ENCODE measurements around the gene C10orf71. TPM values are rescaled to one million over a fixed set of nuclear protein-coding genes. Genes with fewer than 3 reads are reported as not detected.

The C10orf71 gene
- polyA plus RNA-seq, 2 of the 4 experiments (the other 2 are of a cell fraction): not detected

GRCh38 chr10:49274886-49275285 lies 24.1 kb upstream of the C10orf71 start (continued):
- no peak for TF ChIP-seq ATOH8 (CRISPR knock-in tag; IDR thresholded peaks at IDR 0.05; ENCODE audit: low read depth)
- TF ChIP-seq ESRRA (IDR thresholded peaks at IDR 0.05; ENCODE audit: borderline replicate concordance, low read length): no peak
- no peak for TF ChIP-seq NR3C1 (IDR thresholded peaks at IDR 0.05)

GRCh38 chr10:49275896-49276295 lies 23.1 kb upstream of the C10orf71 start:
- TF ChIP-seq E2F6 (IDR thresholded peaks at IDR 0.05; ENCODE audit: borderline replicate concordance, low read depth) (no peak), POLR2AphosphoS2 (conservative IDR thresholded peaks at IDR 0.05; ENCODE audit: low read length) (no peak), RFX5 (IDR thresholded peaks at IDR 0.05) (no peak), EHMT2 (IDR thresholded peaks at IDR 0.05; ENCODE audit: low read depth) (no peak), HEYL (CRISPR knock-in tag; IDR thresholded peaks at IDR 0.05) (no peak), PBX3 (IDR thresholded peaks at IDR 0.05) (no peak)
- FAIRE-seq (no peak), DNase-seq (ENCODE audit: low read depth in 1 of 2, low spot score in 1 of 2) (no peak), ATAC-seq (no peak)
- POLR2A ChIA-PET: no interaction called here
- no peak overlapping the region for H3K27ac ChIP-seq
- no peaks in the 10 kb centered on the region for H3K4me1 ChIP-seq
- no peak overlapping the region for H3K4me2 ChIP-seq
- CTCF ChIA-PET: interaction anchor here (0.8 kb wide), 1 partner anchor 11 kb away, joined by 3 read pairs; no protein-coding TSS in a partner anchor
- WGBS (ENCODE audit: missing lambda C conversion rate): 47% methylated on average over 4 of the region's 4 CpGs
- no peaks in the 10 kb centered on the region for H3K9me3 ChIP-seq
- no peak overlapping the region for H3K4me3 ChIP-seq

- no peak for FAIRE-seq
- no peaks in the 10 kb centered on the region for H3K4me1 ChIP-seq
- no peaks in the 10 kb centered on the region for H3K9me3 ChIP-seq
- H3K27ac ChIP-seq: no peak overlapping the region
- no peak overlapping the region for H3K4me3 ChIP-seq
- ChIA-PET CTCF (interaction anchor here (0.8 to 1.2 kb wide), 2 partner anchors 10 to 62 kb away, joined by 3 read pairs; no protein-coding TSS in a partner anchor), POLR2A (no interaction called here)
- TF ChIP-seq MYC (IDR thresholded peaks at IDR 0.05; ENCODE audit: borderline replicate concordance, low read length) (no peak), SMC3 (IDR thresholded peaks at IDR 0.05) (no peak), HOXB13 (CRISPR knock-in tag; IDR thresholded peaks at IDR 0.05; ENCODE audit: low read depth) (no peak), ZNF302 (CRISPR knock-in tag; IDR thresholded peaks at IDR 0.05) (no peak), BCL3 (IDR thresholded peaks at IDR 0.05) (no peak), JUN (IDR thresholded peaks at IDR 0.05) (no peak), JUNB (IDR thresholded peaks at IDR 0.05) (no peak), REST (IDR thresholded peaks at IDR 0.05) (no peak), HDAC2 (IDR thresholded peaks at IDR 0.05) (no peak), RNF2 (IDR thresholded peaks at IDR 0.05; ENCODE audit: borderline replicate concordance, low read depth) (no peak), BHLHE40 (IDR thresholded peaks at IDR 0.05; ENCODE audit: low read depth, low read length) (no peak), TP53 (CRISPR knock-in tag; IDR thresholded peaks at IDR 0.05) (no peak), FOSL2 (IDR thresholded peaks at IDR 0.05) (no peak), FOSL2 (CRISPR knock-in tag; IDR thresholded peaks at IDR 0.05) (no peak), RAD21 (conservative IDR thresholded peaks at IDR 0.05 in 1 of 2, IDR thresholded peaks at IDR 0.05 in 1 of 2) (no peak), RARB (CRISPR knock-in tag; IDR thresholded peaks at IDR 0.05) (no peak)
- DNase-seq (ENCODE audit: low read depth in 1 of 2, low spot score in 1 of 2): no peak
- H3K4me2 ChIP-seq: no peak overlapping the region
- 34% methylated on average over 4 of the region's 4 CpGs for WGBS (ENCODE audit: missing lambda C conversion rate)
- ATAC-seq: no peak
These were observed 22.4 kb upstream of the C10orf71 start for GRCh38 chr10:49276596-49276995.

Data from A549 (cell line).